Muscle of leg (tissue), 11 donors: Measurements from ENCODE around the gene C2CD4C. TPM values are rescaled to one million over a fixed set of nuclear protein-coding genes. Genes with fewer than 3 reads are reported as not detected.
"Not testable (repeated sequence)": the region's sequence is repeated elsewhere in the genome, so short reads cannot be mapped to it uniquely, and the experiment has no call there.

Experiments
- DNase-seq: peaks from one replicate; pipeline ENCODE4 v3.0.0; 2013
- H3K27ac ChIP-seq: one replicate; pipeline ENCODE4 v1.5.1; 2013; ENCODE audit warnings: mild to moderate bottlenecking, low read length, control low read depth
- H3K27me3 ChIP-seq: one replicate; pipeline ENCODE4 v1.6.1; 2013; ENCODE audit warnings: low read length; ENCODE audit not compliant: control insufficient read depth, insufficient read depth
- H3K36me3 ChIP-seq: one replicate; pipeline ENCODE4 v1.6.1; 2013; ENCODE audit warnings: low read length; ENCODE audit not compliant: control insufficient read depth, insufficient read depth
- H3K4me1 ChIP-seq: one replicate; pipeline ENCODE4 v1.6.1; 2013; ENCODE audit warnings: low read length; ENCODE audit not compliant: control insufficient read depth, insufficient read depth
- H3K4me3 ChIP-seq: one replicate; pipeline ENCODE4 v1.5.1; 2013; ENCODE audit warnings: low read length, control low read depth
- H3K9me3 ChIP-seq: replicated peaks from 2 replicates; pipeline ENCODE4 v1.6.1; 2013; ENCODE audit warnings: low read depth, low read length; ENCODE audit not compliant: control insufficient read depth
- WGBS: methylation state at CpG from one replicate; pipeline ENCODE4 v1.1.5; 2013; ENCODE audit warnings: missing lambda C conversion rate; ENCODE audit not compliant: insufficient coverage; 5-methylcytosine and 5-hydroxymethylcytosine counted together
- polyA plus RNA-seq, 8 donors: library from polyadenylated mRNA; unstranded; fragments of 120-200 nt; gene quantifications; one replicate each; pipeline versions ENCODE4 v1.2.1 to v1.2.3, GENCODE V29; 2013; ENCODE audit warnings: inconsistent platforms in 1 of 8, low replicate concordance in 1 of 8; ENCODE audit not compliant: insufficient read length in 8 of 8, insufficient read depth in 1 of 8
- total RNA-seq: library from RNA; stranded (reverse); fragments of 120-200 nt; gene quantifications from one replicate; pipeline ENCODE4 v1.2.4, GENCODE V29; 2013

C2CD4C gene
- total and polyA plus RNA-seq, 9 donors = 1.2 to 1.9 (median 1.3) TPM

- WGBS = 96% methylated on average over 28 of the region's 33 CpGs
- not testable (repeated sequence) for DNase-seq, H3K27me3 ChIP-seq, H3K36me3 ChIP-seq, H3K9me3 ChIP-seq, H3K27ac ChIP-seq, H3K4me3 ChIP-seq
- peaks cover 11% of the 10 kb centered on the region for H3K4me1 ChIP-seq
These were observed 42.0 kb upstream of the C2CD4C start for GRCh38 chr19:450912-451481.

- peak; percentile 0 for DNase-seq
- WGBS = 95% methylated on average over 15 of the region's 20 CpGs
- H3K4me3 ChIP-seq = no peak overlapping the region
- H3K9me3 ChIP-seq = no peaks in the 10 kb centered on the region
- H3K27me3 ChIP-seq = no peaks in the 10 kb centered on the region
- no peaks in the 10 kb centered on the region for H3K36me3 ChIP-seq
- H3K27ac ChIP-seq = no peak overlapping the region
- peaks cover 11% of the 10 kb centered on the region for H3K4me1 ChIP-seq
These were observed 41.0 kb upstream of the C2CD4C start for GRCh38 chr19:449916-450315.

DNA sequence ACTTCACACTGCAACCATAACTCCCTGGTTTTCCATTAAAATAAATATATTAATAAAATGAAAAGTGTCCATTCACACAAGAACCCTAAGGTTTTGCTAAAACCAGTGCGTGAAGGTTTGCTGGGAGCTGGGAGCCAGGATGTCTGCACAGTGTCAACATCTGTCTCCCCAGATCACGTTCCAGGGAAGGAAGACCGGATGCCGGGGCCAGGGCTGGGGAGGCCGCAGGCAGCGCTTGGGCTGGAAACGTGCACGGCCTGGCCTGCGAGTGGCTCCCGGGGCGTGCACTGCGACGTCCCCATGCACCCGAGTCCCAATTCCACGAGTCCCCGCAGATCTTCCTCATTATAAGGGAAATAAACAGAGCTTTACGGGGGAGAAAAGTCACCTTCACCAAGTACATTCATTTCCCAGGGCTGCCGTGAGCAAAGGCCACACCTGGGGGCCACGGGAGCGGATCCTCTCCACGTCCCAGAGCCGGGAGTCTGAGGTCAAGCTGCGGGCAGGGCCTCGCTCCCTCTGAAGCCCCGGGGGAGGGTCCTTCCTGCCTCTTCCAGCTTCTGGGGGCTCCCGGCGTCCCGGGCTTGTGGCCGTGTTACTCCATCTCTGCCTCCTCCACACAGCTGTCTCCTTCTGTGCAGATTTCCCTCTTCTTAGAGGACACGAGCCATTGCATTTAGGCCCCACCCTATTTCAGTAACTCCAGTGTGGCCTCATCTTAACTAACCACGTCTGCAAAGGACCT is 39.0 kb upstream of the C2CD4C start:
- WGBS = 10% methylated on average over 30 of the region's 31 CpGs
- peak; percentile 89 for DNase-seq
- peak overlapping the region; percentile 79 for H3K27ac ChIP-seq

DNA sequence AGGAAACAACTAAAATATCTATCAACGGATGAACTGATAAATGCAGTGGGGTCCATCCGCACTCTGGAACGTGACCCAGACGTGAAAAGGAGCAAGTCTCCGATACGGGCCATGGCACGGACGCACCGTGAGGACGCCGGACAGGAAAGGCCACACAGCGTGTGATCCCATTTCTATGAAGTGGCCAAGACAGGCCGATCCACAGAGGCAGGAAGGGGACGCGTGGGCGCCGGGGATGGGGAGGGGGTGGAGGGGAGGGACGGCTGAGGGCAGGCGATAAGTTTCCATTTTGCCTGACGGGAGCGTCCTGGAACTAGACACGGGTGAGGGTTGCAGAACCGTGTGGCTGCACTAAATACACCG is 38.1 kb upstream of the C2CD4C start:
- no peaks in the 10 kb centered on the region for H3K9me3 ChIP-seq
- peaks cover 12% of the 10 kb centered on the region for H3K4me1 ChIP-seq
- no peaks in the 10 kb centered on the region for H3K36me3 ChIP-seq
- 68% methylated on average over 21 of the region's 24 CpGs for WGBS
- no peak for DNase-seq
- no peaks in the 10 kb centered on the region for H3K27me3 ChIP-seq
- H3K27ac ChIP-seq = no peak overlapping the region
- no peak overlapping the region for H3K4me3 ChIP-seq

More for the DNA sequence above, 39.0 kb upstream of the C2CD4C start:
- Histone ChIP-seq H3K9me3 (no peaks in the 10 kb centered on the region), H3K4me1 (peaks cover 11% of the 10 kb centered on the region), H3K27me3 (no peaks in the 10 kb centered on the region), H3K4me3 (no peak overlapping the region), H3K36me3 (no peaks in the 10 kb centered on the region)

- Histone ChIP-seq H3K4me3 (no peak overlapping the region), H3K9me3 (no peaks in the 10 kb centered on the region), H3K4me1 (peaks cover 29% of the 10 kb centered on the region), H3K27ac (no peak overlapping the region), H3K27me3 (no peaks in the 10 kb centered on the region), H3K36me3 (no peaks in the 10 kb centered on the region)
- DNase-seq = no peak
- 91% methylated on average over 22 of the region's 26 CpGs for WGBS
These were observed 35.8 kb upstream of the C2CD4C start for GRCh38 chr19:444677-445210.

DNA sequence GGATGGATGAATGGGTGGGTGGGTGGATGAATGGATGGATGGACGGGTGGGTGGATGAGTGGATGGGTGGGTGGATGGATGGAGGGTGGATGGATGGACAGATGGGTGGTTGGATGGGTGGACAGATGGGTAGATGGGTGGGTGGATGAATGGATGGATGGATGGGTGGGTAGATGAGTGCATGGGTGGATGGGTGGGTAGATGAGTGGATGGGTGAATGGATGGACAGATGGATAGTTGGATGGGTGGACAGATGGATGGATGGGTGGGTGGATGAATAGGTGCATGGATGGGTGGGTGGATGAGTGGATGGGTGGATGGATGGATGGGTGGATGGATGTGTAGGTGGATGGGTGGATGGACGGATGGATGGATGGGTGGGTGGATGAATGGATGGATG is 34.1 kb upstream of the C2CD4C start:
- Histone ChIP-seq H3K4me1 (peaks cover 26% of the 10 kb centered on the region), H3K9me3 (no peaks in the 10 kb centered on the region), H3K27ac (no peak overlapping the region), H3K27me3 (no peaks in the 10 kb centered on the region), H3K36me3 (peaks cover 5% of the 10 kb centered on the region), H3K4me3 (no peak overlapping the region)
- DNase-seq = no peak
- 93% methylated on average over 2 of the region's 2 CpGs for WGBS

GRCh38 chr19:442085-442484 is 33.1 kb upstream of the C2CD4C start:
- WGBS = 95% methylated on average over 1 of the region's 2 CpGs
- DNase-seq = no peak
- H3K4me3 ChIP-seq = no peak overlapping the region
- H3K27ac ChIP-seq = no peak overlapping the region
- peaks cover 7% of the 10 kb centered on the region for H3K36me3 ChIP-seq
- no peaks in the 10 kb centered on the region for H3K9me3 ChIP-seq
- no peaks in the 10 kb centered on the region for H3K27me3 ChIP-seq
- peaks cover 22% of the 10 kb centered on the region for H3K4me1 ChIP-seq

- DNase-seq = peak; percentile 70
- 42% methylated on average over 19 of the region's 23 CpGs for WGBS
- peak overlapping the region; percentile 35 for H3K27ac ChIP-seq
- peaks cover 26% of the 10 kb centered on the region for H3K4me1 ChIP-seq
- no peaks in the 10 kb centered on the region for H3K9me3 ChIP-seq
- H3K36me3 ChIP-seq = peaks cover 7% of the 10 kb centered on the region
- H3K4me3 ChIP-seq = no peak overlapping the region
- H3K27me3 ChIP-seq = no peaks in the 10 kb centered on the region
These were observed 32.4 kb upstream of the C2CD4C start for GRCh38 chr19:441213-441836.

GRCh38 chr19:440391-441212 is 31.7 kb upstream of the C2CD4C start:
- H3K27me3 ChIP-seq = no peaks in the 10 kb centered on the region
- H3K36me3 ChIP-seq = peaks cover 7% of the 10 kb centered on the region
- no peak overlapping the region for H3K4me3 ChIP-seq
- DNase-seq = no peak
- H3K9me3 ChIP-seq = no peaks in the 10 kb centered on the region
- peaks cover 34% of the 10 kb centered on the region for H3K4me1 ChIP-seq
- WGBS = 72% methylated on average over 43 of the region's 48 CpGs
- H3K27ac ChIP-seq = peak overlapping the region; percentile 7
